ENCODE results near the gene SARM1. TPM values are rescaled to one million over a fixed set of nuclear protein-coding genes. Genes with fewer than 3 reads are reported as not detected.
"Not testable (repeated sequence)": the region's sequence is repeated elsewhere in the genome, so short reads cannot be mapped to it uniquely, and the experiment has no call there.

Gene SARM1
- polyA plus RNA-seq, 1 donor from 2014 or later, result 21.6 TPM

GRCh38 chr17:28427371-28427770 lies 55.9 kb downstream of the SARM1 start:
- H3K9me2 ChIP-seq (ENCODE audit: insufficient read depth, low read length), result no peaks in the 10 kb centered on the region
- no peaks in the 10 kb centered on the region for H3K36me3 ChIP-seq (ENCODE audit: insufficient read depth, low read length)
- no peaks in the 10 kb centered on the region for H4K20me1 ChIP-seq (ENCODE audit: insufficient read depth)
- H3K27ac ChIP-seq (ENCODE audit: low read length), result no peak overlapping the region
- no peaks in the 10 kb centered on the region for H3F3A ChIP-seq (ENCODE audit: insufficient read depth, low read length, poor library complexity, severe bottlenecking)
- no peaks in the 10 kb centered on the region for H3K79me2 ChIP-seq (replicated peaks; ENCODE audit: insufficient read depth, low read length)
- H3K9me3 ChIP-seq (ENCODE audit: low read length), result no peaks in the 10 kb centered on the region
- no peak overlapping the region for H2AFZ ChIP-seq (ENCODE audit: low read depth, low read length)
- H3K4me2 ChIP-seq (ENCODE audit: low read length), result no peak overlapping the region
- H3K9ac ChIP-seq (ENCODE audit: low read length), result no peak overlapping the region
- H3K4me3 ChIP-seq (ENCODE audit: low read length), result no peak overlapping the region
- no peaks in the 10 kb centered on the region for H3K27me3 ChIP-seq (ENCODE audit: insufficient read depth, low read depth, low read length)
- no peak for TF ChIP-seq RAD21 (conservative IDR thresholded peaks at IDR 0.05)
- TF ChIP-seq POLR2AphosphoS5 (IDR thresholded peaks at IDR 0.05), result no peak
- TF ChIP-seq EP300 (conservative IDR thresholded peaks at IDR 0.05; ENCODE audit: poor library complexity, severe bottlenecking), result no peak

GRCh38 chr17:28427982-28428381 lies 56.5 kb downstream of the SARM1 start:
- not testable (repeated sequence) for H3F3A ChIP-seq (ENCODE audit: insufficient read depth, low read length, poor library complexity, severe bottlenecking); H3K4me2 ChIP-seq (ENCODE audit: low read length); H3K36me3 ChIP-seq (ENCODE audit: insufficient read depth, low read length); H3K9ac ChIP-seq (ENCODE audit: low read length); H2AFZ ChIP-seq (ENCODE audit: low read depth, low read length); H3K9me2 ChIP-seq (ENCODE audit: insufficient read depth, low read length); H3K4me3 ChIP-seq (ENCODE audit: low read length); H4K20me1 ChIP-seq (ENCODE audit: insufficient read depth); H3K9me3 ChIP-seq (ENCODE audit: low read length); H3K27me3 ChIP-seq (ENCODE audit: insufficient read depth, low read depth, low read length); H3K27ac ChIP-seq (ENCODE audit: low read length); H3K79me2 ChIP-seq (replicated peaks; ENCODE audit: insufficient read depth, low read length)

GRCh38 chr17:28433721-28434120 lies 62.2 kb downstream of the SARM1 start:
- TF ChIP-seq RAD21 (conservative IDR thresholded peaks at IDR 0.05), result no peak
- TF ChIP-seq EP300 (conservative IDR thresholded peaks at IDR 0.05; ENCODE audit: poor library complexity, severe bottlenecking), result no peak
- TF ChIP-seq TAF1 (IDR thresholded peaks at IDR 0.05; ENCODE audit: low read depth), result no peak
- TF ChIP-seq EZH2 (IDR thresholded peaks at IDR 0.05; ENCODE audit: borderline replicate concordance, insufficient read depth, low read length, poor library complexity, severe bottlenecking), result no peak
- no peak for TF ChIP-seq MXI1 (conservative IDR thresholded peaks at IDR 0.05; ENCODE audit: poor library complexity, severe bottlenecking)
- no peak for TF ChIP-seq POLR2AphosphoS5 (IDR thresholded peaks at IDR 0.05)
- TF ChIP-seq SMC3 (conservative IDR thresholded peaks at IDR 0.05; ENCODE audit: poor library complexity), result no peak
- TF ChIP-seq CTCF (IDR thresholded peaks at IDR 0.05; ENCODE audit: poor library complexity, severe bottlenecking), result no peak
- no peak for TF ChIP-seq REST (IDR thresholded peaks at IDR 0.05; ENCODE audit: borderline replicate concordance)
- no peak overlapping the region for H2AFZ ChIP-seq (ENCODE audit: low read depth, low read length)

GRCh38 chr17:28434326-28434725 lies 62.8 kb downstream of the SARM1 start:
- H3K4me3 ChIP-seq (ENCODE audit: low read length); H3K9me3 ChIP-seq (ENCODE audit: low read length); H3F3A ChIP-seq (ENCODE audit: insufficient read depth, low read length, poor library complexity, severe bottlenecking); H3K9ac ChIP-seq (ENCODE audit: low read length); H3K4me2 ChIP-seq (ENCODE audit: low read length); H4K20me1 ChIP-seq (ENCODE audit: insufficient read depth); H2AFZ ChIP-seq (ENCODE audit: low read depth, low read length); H3K9me2 ChIP-seq (ENCODE audit: insufficient read depth, low read length); H3K79me2 ChIP-seq (replicated peaks; ENCODE audit: insufficient read depth, low read length); H3K27ac ChIP-seq (ENCODE audit: low read length); H3K36me3 ChIP-seq (ENCODE audit: insufficient read depth, low read length); H3K27me3 ChIP-seq (ENCODE audit: insufficient read depth, low read depth, low read length): not testable (repeated sequence)

More at GRCh38 chr17:28433721-28434120, 62.2 kb downstream of the SARM1 start:
- no peak overlapping the region for H3K9ac ChIP-seq (ENCODE audit: low read length)
- no peaks in the 10 kb centered on the region for H3K9me3 ChIP-seq (ENCODE audit: low read length)
- H3K27me3 ChIP-seq (ENCODE audit: insufficient read depth, low read depth, low read length), result no peaks in the 10 kb centered on the region
- H3K9me2 ChIP-seq (ENCODE audit: insufficient read depth, low read length), result no peaks in the 10 kb centered on the region
- H3K79me2 ChIP-seq (replicated peaks; ENCODE audit: insufficient read depth, low read length), result no peaks in the 10 kb centered on the region
- no peaks in the 10 kb centered on the region for H4K20me1 ChIP-seq (ENCODE audit: insufficient read depth)
- H3K4me3 ChIP-seq (ENCODE audit: low read length), result no peak overlapping the region
- no peaks in the 10 kb centered on the region for H3F3A ChIP-seq (ENCODE audit: insufficient read depth, low read length, poor library complexity, severe bottlenecking)
- no peaks in the 10 kb centered on the region for H3K36me3 ChIP-seq (ENCODE audit: insufficient read depth, low read length)
- no peak overlapping the region for H3K4me2 ChIP-seq (ENCODE audit: low read length)
- H3K27ac ChIP-seq (ENCODE audit: low read length), result no peak overlapping the region
